ENCODE measurements around the gene KIAA0319L.

DNA sequence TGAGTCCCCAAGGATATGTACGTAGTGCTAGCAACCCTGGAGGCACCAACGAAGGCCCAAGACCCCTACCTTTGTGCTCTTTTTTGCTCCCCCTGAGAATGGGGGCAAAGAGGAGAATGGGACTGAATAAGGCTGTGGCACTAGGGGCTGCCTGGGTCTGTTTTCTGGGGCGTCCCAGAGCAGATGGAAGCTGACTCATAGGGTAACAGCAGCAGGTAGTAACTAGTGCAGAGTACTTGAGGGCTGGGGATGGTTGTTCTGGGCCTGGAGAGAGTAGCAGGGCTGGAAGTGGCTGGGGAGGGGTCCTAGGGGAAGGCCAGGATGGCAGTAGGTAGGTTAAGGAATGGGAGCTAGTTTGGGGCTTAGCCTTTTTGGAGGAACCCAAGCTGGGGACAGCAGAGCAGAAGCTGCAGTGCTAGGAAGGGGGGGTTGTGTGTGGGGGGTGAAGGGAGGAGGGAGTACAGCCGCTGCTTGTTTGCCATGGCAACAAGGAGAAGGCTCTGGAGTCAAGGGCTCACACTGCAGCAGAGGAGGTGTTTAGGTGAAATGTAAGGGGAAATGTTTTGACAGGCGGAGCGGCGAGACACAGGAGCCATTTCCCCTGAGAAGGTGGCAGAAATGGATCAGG lies 2.2 kb upstream of the KIAA0319L start:
- TF ChIP-seq, protein P1, sequence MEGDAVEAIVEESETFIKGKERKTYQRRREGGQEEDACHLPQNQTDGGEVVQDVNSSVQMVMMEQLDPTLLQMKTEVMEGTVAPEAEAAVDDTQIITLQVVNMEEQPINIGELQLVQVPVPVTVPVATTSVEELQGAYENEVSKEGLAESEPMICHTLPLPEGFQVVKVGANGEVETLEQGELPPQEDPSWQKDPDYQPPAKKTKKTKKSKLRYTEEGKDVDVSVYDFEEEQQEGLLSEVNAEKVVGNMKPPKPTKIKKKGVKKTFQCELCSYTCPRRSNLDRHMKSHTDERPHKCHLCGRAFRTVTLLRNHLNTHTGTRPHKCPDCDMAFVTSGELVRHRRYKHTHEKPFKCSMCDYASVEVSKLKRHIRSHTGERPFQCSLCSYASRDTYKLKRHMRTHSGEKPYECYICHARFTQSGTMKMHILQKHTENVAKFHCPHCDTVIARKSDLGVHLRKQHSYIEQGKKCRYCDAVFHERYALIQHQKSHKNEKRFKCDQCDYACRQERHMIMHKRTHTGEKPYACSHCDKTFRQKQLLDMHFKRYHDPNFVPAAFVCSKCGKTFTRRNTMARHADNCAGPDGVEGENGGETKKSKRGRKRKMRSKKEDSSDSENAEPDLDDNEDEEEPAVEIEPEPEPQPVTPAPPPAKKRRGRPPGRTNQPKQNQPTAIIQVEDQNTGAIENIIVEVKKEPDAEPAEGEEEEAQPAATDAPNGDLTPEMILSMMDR (IDR thresholded peaks at IDR 0.05), result no peak
- TF ChIP-seq EZH2 (IDR thresholded peaks at IDR 0.05), result no peak

Data from neural progenitor cell (in vitro differentiated cells).